NCI-H1436 (cell line): ENCODE results near the gene EEA1.

ENCODE experiments used
- DNase-seq: peaks from one replicate; lab custom pipeline; 2025; lab: John Stamatoyannopoulos, UW

Gene EEA1

DNA sequence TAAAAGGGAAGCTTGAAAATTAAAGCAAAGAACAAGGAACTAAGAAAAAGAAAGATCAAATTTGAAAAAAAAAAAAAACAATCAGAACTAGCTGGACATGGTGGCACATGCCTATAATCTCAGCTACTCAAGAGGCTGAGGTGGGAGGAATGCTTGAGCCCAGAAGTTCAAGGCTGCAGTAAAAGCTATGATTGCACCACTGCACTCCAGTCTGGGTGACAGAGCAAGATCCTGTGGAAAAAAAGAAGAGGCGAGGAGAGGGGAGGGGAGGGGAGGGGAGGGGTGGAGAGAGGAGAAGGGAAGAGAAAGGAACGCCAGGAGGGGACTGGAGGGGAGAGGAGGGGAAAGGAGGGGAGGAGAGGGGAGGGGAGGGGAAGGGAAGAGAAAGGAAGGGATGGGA, 43.0 kb downstream of the EEA1 start:
- DNase-seq = no peak

DNA sequence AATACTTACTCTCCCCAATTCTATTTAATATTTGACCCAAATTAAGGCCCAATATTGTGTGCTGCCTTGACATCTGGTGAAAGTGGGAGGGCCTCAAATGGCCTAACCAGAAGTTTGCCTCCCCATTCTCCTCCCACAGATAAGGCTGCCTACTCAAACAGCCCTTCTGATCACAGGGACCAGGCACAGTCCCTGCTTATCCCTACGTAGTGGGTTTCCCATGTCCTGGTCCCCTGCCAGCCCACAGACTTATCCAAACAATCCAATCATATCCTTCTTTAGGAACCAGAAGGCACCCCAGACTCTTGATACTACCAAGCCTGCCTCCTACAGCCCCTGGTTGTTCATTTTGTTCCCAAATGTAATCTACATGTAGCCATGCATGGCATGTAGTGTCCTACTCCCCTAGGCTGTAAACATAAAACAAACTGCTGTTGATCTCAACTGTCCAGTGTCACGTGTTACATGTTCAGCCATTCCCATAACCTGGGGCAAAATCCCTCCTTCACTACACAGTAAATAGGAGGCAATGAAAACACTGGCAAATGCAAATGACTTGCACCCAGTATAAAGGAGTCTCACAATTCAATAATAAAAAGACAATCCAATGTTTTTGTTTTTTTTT, 49.3 kb downstream of the EEA1 start:
- DNase-seq = no peak

DNA sequence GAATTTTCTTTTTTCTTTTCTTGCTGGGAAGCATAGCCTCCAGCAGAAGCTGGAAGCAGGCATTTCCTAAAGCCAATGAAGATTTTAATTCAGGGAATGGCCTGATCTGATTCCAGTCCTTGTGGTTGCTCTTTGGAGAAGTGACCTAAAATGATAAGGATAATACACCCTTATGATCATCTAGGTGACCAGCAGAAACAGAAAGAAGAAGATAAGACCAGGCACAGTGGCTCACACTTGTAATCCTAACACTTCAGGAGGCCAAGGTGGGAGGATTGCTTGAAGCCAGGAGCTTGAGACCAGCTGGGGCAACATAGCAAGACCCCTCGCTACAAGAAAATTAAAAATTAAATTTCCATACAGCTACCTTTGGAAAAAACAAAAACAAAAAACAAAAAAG, 51.2 kb downstream of the EEA1 start:
- no peak for DNase-seq

DNA sequence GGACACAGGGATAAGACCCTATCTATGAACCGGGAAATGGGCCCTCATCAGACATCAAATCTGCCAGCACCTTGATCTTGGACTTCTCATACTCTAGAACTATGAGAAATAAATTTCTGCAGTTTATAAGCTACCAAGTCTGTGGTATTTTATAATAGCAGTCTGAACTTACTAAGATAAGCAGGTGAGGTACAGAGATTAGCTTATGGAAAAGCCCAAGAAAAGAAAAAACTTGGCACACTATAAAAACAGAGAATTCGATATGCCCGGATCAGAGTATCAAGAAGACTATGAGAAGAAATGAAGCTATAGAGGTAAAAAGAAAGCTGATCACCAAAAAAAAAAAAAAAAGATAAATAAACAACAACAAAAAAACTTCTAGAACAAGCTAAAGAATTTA, 52.6 kb downstream of the EEA1 start:
- no peak for DNase-seq

- no peak for DNase-seq
Measured at GRCh38 chr12:92871116-92871515, 58.0 kb downstream of the EEA1 start.

DNA sequence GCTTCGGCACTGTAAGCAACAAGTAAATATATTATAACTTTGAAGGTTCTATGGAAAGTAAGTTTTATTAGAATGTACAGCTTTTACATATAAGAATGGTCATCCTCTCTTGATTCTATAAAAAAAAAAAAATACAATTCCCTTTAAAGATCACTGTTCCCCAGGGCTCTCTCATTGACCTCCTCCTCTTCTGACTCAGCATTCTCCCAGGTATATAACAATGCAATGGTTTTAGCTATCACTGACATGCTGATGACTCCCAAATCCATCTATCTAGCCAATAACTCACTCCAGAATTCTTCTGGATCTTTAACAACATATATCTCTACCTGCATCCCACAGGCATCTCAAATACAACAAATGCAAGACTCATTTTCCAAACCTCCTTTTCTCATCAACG, 62.7 kb downstream of the EEA1 start:
- no peak for DNase-seq

GRCh38 chr12:92863251-92863650, 65.8 kb downstream of the EEA1 start:
- DNase-seq = no peak

- no peak for DNase-seq
Measured at GRCh38 chr12:92861381-92861780, 67.7 kb downstream of the EEA1 start.

- no peak for DNase-seq
Measured at GRCh38 chr12:92860521-92860920, 68.6 kb downstream of the EEA1 start.

GRCh38 chr12:92859650-92860386, 69.3 kb downstream of the EEA1 start:
- DNase-seq = peak; percentile 79

- DNase-seq = no peak
Measured at GRCh38 chr12:92857818-92858217, 71.3 kb downstream of the EEA1 start.

DNA sequence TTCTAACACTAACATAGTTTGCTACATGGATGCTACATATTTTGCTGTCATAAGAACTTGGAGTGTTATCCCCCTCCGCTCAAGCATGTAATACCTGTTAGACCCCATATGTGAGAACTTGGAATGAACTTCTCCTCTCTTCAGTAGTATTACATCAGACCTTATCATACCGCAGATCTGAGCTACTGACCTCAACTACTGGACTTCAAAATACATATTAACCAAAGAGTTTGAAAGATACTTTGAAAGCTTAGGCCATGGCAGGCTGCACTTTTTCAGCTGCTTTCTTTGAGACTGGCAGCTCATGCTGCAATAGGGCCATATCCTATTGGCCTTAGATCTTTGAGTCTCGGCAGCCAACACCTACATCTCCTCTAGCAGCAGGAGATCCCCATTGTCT, 74.8 kb downstream of the EEA1 start:
- DNase-seq = no peak

DNA sequence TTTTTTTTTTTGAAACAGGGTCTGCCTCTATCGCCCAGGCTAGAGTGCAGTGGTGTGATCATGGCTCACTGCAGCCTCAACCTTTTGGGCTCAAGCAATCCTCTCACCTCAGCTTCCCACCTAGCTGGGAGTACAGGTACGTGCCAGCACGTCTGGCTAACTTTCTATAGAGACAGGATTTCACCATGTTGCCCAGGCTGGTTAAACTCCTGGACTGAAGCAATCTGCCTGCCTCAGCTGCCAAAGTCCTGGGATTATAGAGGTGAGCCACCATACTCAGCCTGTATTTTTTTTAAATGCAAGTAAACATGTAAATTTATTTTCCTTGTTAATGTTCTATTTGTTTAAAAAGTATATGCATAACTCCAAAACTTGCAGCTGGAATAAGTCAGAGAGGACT, 80.4 kb downstream of the EEA1 start:
- DNase-seq = no peak

GRCh38 chr12:92847368-92847767, 81.7 kb downstream of the EEA1 start:
- no peak for DNase-seq

- DNase-seq = no peak
Measured at GRCh38 chr12:92845329-92845728, 83.8 kb downstream of the EEA1 start.

- DNase-seq = no peak
Measured at GRCh38 chr12:92844151-92844763, 84.8 kb downstream of the EEA1 start.

GRCh38 chr12:92829686-92830282, 99.3 kb downstream of the EEA1 start:
- DNase-seq = no peak

DNA sequence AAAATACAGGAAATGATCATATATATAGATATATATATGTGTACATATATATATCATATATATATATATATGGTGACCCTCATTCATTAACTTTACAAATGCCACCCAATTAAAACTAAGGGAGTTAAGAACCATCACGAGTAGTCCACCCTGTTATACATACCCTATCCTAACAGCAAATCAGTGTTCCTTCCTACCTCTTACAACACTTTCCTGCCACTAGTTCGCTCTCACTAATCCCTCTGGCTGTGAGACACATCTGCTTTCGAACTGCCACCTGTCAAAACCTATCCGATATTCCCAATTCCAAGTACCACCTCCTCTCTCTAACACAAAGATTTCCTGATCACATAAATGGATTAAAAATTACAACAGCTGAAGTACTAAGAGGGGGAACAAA, 100.5 kb downstream of the EEA1 start:
- no peak for DNase-seq

- peak; percentile 12 for DNase-seq
Measured at GRCh38 chr12:92827836-92828431, 101.2 kb downstream of the EEA1 start.

DNA sequence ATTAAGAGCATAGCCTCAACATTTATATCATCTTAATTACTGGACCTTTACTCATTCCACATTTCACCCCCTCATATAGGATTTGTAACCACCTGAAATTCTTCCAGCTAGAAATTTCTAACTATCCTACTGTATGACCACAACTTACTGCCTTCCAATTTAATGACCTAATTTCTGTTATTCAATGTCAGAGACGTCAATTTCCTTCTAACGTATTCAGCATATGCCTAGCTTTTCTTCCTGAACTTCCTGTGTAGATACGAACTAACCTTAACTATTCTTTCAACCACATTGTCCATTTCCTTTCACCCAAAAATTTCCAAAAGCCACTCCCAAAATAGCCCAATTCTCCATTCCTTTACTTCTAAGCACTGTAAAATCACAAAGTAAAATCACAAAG, 108.0 kb downstream of the EEA1 start:
- DNase-seq = no peak

- no peak for DNase-seq
Measured at GRCh38 chr12:92814584-92814983, 114.5 kb downstream of the EEA1 start.

DNA sequence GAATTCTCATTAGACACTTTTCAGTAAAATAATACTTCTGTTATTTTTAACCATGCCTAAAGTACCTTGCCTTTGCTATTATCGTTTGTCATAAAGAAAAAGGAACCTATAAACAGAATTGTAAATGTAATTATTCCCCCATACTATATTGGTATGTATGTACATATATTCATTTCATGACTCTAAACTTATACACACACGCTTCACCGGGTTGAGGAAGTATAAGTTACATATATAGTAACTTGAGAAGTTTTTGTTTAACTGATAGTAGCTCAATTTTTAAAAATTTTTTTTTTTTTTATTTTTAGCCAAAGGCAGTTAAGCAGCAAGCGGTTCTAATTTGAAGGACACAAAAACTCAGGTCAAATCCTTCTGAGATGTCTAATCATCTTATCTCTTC, 118.7 kb downstream of the EEA1 start:
- no peak for DNase-seq

DNA sequence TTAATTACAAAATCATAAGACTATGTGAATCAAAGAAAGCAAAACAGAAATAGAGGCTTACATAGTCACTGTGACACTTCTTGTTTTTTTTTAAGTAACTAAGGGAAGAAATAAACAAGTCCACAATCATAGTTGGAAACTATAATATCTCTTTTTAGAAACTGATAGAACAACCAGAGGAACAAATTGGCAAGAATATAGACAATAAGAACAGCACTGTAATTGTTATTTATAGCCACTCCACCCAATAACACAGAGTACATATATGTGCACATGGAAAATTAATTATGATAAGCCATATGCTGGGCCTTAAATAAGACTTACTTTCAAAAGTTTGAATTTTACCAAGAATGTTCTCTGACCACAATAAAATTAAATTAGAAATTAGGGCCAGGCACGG, 125.2 kb downstream of the EEA1 start:
- DNase-seq = no peak
